HG03060 (cell line): ENCODE measurements around the gene STMN3.
A peak's percentile ranks its signal among the peaks of the same experiment; 100 is the strongest.
"Not testable (repeated sequence)": the region's sequence is repeated elsewhere in the genome, so short reads cannot be mapped to it uniquely, and the experiment has no call there.

Experiments
- ATAC-seq: cut with Tn5 transposase; IDR thresholded peaks from one replicate; pipeline ENCODE4 v1.9.1; 2021; ENCODE audit warnings: low read depth, moderate number of reproducible peaks; ENCODE audit not compliant: unreplicated experiment

STMN3 gene

GRCh38 chr20:63657937-63658748 is 4.9 kb upstream of the STMN3 start, which contains the start of gene RTEL1:
Gene RTEL1, plus strand, starts transcription at chr20:63658312. Its CDS starts 1,091 bp downstream, at chr20:63659403.
- peak; percentile 66 for ATAC-seq

- no peak for ATAC-seq
Measured at GRCh38 chr20:63657260-63657936, 4.2 kb upstream of the STMN3 start.

GRCh38 chr20:63656451-63656850 is 3.2 kb upstream of the STMN3 start:
- no peak for ATAC-seq

- no peak for ATAC-seq
Measured at GRCh38 chr20:63655249-63655648, 2.0 kb upstream of the STMN3 start.

GRCh38 chr20:63653974-63654668 is 897 bp upstream of the STMN3 start:
- ATAC-seq: no peak

GRCh38 chr20:63652192-63652980 is 838 bp downstream of the STMN3 start:
- ATAC-seq: no peak

- ATAC-seq: no peak
Measured at GRCh38 chr20:63651942-63652191, 1.4 kb downstream of the STMN3 start.

- ATAC-seq: not testable (repeated sequence)
Measured at GRCh38 chr20:63650486-63650885, 2.7 kb downstream of the STMN3 start.

- ATAC-seq: no peak
Measured at GRCh38 chr20:63648895-63649589, 4.2 kb downstream of the STMN3 start.

GRCh38 chr20:63648190-63648589 is 5.0 kb downstream of the STMN3 start:
- no peak for ATAC-seq

- no peak for ATAC-seq
Measured at GRCh38 chr20:63645218-63645617, 8.0 kb downstream of the STMN3 start.

GRCh38 chr20:63643946-63644345 is 9.3 kb downstream of the STMN3 start:
- ATAC-seq: no peak

- ATAC-seq: no peak
Measured at GRCh38 chr20:63643499-63643898, 9.7 kb downstream of the STMN3 start.

GRCh38 chr20:63642527-63643247 is 10.5 kb downstream of the STMN3 start:
- no peak for ATAC-seq

- peak; percentile 84 for ATAC-seq
Measured at GRCh38 chr20:63641792-63642523, 11.3 kb downstream of the STMN3 start.

GRCh38 chr20:63641146-63641791 is 12.0 kb downstream of the STMN3 start:
- ATAC-seq: no peak

GRCh38 chr20:63640686-63641085 is 12.5 kb downstream of the STMN3 start:
- not testable (repeated sequence) for ATAC-seq

GRCh38 chr20:63640086-63640485 is 13.1 kb downstream of the STMN3 start:
- no peak for ATAC-seq
